GM21360 (cell line): ENCODE results near the gene EPYC.

ENCODE experiments used
- ATAC-seq: cut with Tn5 transposase; IDR thresholded peaks from one replicate; pipeline ENCODE4 v1.9.1; 2021; ENCODE audit warnings: mild to moderate bottlenecking, moderate library complexity; ENCODE audit not compliant: unreplicated experiment

Gene EPYC

DNA sequence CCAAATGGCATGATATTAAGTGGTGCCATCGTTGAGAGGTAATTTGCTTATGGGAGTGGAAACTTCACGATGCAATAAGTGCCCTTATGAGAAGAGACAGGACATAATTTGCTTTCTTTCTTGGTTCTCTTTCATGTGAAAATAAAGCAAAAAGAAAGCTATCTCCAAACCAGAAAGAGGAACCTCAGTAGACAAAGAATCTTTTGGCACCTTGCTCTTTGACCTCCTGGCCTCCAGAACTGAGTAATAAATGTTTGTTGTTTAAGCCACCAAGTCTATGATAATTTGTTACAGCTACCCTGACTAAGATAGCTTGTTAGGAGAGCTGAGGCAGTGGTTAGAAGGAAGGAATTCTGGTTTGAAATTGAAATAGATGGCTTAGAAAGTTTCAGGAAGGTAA lies 89.4 kb downstream of the EPYC start:
- no peak for ATAC-seq
